DMS153 treated with DMSO at 0.1 percent for 48 hours (cell line): ENCODE measurements around the gene MOBP.
A peak's percentile ranks its signal among the peaks of the same experiment; 100 is the strongest.

Source experiments
- DNase-seq: peaks from one replicate; lab custom pipeline; 2025; ENCODE audit not compliant: unreplicated experiment; lab: John Stamatoyannopoulos, UW

The MOBP gene

DNA sequence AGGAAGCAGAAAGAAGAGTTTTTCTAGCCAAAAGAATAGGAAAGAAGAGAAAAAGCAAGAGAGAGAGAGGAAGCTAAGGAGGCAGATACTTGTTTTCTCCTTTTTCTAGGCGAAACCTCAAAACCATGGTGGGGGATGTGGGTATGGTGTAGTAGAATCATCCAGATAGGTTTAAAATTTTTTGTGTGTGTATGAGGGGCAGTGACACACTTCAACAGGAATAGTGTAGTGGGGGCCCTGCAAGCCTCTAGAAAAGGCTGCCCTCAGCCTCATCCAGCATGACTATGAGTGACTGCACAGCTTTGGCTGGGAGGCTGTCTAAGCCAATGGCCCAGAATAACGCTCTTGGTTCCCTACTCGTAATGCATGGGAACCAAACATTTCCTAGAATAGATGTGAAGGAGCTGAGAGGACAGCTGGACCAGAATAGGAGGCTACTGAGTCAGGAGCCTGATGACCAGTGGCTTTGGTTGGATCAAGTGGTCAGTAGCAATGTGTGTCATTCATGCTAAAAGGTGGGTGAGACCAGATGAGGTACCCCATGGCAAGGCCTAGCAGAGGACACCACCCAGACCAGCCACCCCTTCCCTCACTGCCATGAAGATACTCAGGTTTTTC is 24.4 kb downstream of the MOBP start:
- DNase-seq = no peak

DNA sequence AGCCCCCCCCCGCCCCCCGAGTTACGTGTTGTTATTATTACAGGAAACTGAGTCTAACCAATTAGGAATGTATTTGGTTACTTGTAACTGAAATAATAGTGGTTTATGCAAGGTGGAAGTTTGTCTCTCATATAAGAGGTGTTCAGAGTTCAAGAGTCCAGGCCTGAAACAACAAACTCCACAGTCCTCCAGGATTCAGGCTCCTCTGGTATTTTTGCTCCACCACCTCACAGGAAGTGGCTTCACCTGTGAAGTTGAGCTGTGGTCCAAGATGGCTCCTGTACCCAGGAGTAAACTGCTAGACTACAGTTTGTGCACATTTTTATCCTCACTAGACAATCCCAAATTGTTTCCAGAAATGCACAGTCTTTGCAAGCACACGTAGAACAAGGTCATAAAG is 27.3 kb downstream of the MOBP start:
- no peak for DNase-seq

DNA sequence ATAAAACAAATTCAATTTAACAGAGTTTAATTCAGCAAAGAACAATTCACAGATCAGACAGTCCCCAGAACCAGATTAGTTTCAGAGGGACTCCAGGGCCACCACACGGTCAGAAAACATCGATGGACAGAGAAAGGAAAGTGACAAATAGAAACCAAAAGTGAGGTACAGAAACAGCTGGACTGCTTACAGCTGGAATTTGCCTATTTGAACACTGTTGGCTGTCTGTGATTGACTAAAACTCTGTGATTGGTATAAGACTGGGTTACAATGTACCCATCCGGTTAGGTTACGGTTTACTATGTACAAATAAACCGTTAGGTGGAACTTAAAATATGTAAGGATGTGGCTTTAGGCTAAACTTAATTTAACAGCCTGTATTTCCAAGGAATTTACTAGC is 30.3 kb downstream of the MOBP start:
- DNase-seq = no peak

DNA sequence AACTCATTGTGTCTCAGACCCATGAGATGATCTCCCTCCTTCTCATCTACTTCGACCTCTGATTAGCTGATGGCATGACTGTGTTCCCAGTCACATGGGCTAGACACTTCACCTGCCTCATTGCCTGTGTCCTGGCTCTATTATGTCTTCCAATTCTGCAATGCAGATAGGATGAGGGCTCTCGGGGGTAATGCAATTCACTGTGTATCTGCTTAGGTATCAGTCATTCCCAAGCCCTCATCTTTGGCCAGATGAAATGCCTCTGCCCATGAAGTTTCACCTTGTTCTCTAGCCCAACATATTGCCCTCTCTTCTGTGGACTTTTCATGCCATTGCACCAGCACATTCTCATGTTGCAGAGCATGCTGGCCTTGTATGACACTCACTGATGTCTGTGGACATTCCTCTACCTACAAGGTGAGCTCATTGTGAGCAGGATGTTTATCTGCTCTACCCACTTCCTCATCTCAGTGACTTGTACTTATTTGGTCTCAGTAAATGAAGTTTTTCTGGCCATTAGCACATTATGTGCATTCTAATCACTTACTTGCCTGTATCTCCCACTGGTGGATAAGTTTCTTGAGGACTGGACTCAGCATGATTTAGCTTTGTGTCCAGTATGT is 32.3 kb downstream of the MOBP start:
- no peak for DNase-seq

DNA sequence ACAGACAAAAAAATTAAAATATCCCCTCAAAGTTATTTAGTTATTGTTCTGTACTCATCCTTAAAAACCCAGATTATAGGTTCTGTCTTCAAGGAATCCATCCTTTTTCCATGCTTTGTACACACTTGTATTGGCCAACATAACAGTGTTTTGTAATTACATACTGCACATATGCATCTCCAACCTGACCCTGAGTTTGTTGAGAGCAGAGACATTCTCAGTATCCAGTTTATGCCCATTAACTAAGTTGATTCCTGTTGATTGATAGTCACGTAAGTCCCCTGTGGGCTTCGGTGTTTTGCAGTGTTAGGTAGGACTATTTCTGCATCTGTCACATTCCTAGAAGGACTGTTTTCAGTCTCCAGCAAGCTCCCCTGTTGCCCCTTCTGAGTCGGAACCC is 33.6 kb downstream of the MOBP start:
- DNase-seq = no peak

DNA sequence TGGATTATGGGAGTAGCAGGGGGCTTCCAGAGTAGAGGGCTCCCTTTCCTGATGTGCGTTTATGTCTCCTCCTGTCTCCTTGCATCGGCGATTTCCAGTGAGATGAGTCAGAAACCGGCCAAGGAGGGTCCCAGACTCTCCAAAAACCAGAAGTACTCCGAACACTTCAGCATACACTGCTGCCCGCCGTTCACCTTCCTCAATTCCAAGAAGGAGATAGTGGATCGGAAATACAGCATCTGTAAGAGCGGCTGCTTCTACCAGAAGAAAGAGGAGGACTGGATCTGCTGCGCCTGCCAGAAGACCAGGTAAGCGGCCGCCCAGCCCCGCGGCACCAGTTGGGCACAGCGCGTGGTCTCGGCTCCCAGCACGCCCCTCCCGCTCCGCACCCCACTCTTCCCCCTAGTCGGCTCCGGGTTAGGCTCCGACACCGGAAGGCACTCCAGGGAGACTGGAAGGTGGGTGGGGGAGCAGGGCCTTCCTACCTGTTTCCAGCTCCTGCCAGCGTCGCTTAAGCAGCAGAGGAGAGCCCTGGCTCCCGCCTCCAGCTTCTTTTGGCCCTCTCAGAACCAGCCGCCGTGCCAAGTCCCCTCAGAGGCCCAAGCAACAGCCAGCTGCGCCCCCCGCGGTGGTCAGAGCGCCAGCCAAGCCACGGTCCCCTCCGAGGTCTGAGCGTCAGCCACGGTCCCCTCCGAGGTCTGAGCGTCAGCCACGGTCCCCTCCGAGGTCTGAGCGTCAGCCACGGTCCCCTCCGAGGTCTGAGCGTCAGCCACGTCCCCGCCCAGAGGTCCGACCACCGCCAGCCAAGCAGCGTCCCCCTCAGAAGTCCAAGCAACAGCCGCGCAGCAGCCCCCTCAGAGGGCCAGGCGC is 34.7 kb downstream of the MOBP start:
- no peak for DNase-seq

DNA sequence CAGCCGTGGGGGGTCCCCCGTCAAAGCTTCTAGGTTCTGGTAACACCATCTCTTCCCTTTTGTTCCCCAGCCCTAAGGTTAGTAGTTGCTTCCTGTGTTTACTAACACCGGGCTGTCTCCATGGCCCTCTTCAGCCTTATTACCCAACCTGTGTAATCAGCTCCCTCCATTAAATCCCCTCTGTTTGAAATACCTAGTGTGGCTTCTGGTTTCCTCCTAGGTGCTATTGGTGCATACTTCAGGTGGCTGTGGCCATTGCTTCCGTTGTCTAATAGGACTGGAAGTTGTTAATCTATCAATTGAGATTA is 35.3 kb downstream of the MOBP start:
- DNase-seq = peak; percentile 2

DNA sequence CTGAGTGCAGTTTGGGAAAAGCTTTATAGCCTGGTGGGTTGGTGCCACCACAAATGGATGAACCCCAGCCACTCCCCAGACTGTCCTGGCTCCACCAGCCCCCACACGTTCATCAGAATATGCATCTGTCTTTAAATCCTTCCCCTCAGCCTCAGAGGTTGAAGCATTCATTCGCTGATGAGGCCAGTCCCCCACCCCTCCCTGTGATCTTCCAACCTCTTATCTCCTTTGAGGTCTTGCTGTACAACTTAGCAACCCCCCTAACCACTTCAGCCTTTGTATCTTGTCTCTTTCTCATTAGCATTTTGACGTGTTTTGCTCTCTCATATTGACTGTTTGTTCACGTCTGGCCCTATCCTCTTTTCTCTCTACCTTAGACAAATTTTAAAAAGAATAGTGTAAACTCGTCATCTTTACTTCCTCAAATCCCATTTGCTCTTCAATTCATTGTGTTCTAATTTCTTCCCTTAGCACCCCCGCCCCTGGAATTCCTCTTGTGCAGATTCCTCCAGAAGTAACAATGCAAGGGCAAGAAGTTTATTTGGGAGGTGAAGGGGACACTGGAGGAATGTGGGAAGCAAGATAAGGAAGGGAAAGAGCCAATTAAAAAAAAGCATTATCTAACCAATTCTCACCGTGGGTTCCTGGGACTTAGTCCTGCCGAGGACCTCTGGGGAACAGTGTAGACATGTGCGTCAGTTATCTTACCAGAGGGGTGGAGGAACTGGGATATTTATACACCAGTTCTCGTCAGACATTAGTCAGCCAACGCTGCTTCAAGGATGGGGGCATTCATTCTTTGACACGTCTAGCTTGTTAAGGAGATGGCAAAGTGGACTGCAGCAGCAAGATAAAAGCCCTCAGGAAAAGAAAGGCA is 38.6 kb downstream of the MOBP start:
- DNase-seq = no peak

DNA sequence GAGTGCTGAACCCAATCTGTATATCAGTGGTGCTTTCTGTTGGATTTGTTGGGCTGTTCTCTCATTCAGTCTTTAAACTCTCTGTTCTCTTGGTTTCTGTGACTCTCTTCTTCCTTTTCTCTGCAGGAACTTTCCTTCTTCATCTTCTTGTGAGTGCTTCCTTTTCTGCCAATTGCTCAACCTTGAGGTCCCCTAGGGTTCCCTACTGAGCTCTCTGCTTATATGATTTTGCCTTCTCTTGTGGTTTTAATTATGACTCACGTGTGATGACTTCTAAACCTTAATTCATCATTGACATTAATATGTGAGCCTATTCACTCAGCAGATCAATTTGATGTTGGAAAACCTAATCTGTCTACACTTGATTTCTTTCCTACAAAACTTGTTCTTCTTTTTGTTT is 39.4 kb downstream of the MOBP start:
- DNase-seq = no peak

DNA sequence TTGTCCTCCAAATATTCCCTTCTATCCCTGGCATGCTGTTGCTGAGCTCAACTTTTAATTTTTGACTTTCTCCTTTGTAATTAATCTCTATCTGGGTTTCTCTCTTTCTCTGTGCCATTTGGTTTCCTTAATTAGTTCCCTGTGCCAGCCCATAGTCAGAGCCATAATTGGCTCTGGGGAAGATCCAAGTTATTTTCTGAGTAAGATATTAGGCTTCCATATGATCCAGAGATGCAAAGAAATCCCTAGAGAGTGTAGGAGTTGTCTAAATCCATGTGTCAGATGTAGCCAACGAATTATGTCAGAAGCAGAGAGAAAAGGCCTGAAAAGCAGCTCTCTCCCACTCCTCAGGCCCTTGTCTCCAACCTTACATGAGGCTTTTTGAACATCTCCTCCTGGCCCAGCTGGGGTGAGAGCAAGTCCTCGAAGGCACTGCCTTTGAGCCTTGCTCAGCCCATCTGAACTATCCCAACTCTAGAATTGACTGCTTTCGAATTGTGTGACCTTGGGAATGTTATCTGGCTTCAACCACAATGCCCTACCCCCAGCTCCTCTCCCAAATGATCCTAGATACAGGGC is 46.4 kb downstream of the MOBP start:
- no peak for DNase-seq

DNA sequence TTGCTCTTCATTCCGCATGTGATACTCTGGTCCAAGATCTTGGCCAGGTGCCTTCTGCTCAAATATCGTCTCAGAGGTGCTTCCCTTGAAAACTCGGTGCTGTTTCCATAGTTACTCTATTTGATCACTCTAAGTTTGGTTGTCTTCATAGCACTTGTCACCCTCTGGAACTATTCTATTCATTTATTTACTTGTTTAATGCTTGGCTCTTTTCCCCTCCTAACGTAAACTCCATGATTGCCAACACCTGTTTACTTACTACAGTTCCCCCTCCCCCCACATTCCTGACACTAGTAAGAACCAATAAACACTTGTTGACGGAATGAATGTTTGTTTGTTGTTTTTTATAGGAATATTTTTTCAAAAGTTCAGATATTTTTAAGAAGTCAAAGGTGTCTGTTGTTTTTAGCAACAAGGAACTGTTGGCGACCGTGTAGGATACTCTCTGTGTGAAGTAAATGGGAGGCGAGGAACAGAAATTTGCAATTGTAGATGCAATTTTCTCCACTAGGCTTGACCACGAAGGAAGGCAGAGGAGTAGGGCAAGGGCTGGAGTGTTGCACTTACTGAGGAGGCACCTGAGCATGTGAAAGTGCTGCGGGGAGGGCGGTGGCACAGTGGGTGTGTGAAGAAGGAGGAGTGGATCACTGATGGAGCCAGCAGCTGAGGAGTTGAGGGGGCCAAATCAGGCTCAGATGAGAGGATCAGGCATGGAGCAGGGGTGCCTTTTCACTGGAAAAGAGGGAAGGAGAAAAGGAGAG is 48.4 kb downstream of the MOBP start:
- DNase-seq = no peak

DNA sequence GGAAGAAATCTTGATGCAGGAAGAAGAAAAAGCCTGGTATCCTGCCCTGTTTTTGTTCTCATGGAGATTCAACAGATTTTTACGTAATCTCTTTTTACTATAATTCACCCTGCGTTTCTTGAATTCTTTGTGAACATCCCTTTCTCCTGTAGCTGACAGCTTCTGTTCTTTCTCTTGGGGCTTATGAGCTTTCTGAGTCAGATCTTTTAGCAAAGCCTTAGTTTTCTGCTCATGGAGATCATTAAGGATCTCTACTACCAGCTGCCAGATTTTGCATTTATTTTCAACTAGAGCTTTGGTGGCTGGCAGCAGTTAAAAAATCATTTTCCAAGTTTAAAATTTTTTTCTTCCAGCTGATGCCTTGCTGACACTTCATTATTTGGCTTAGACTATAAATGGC is 51.6 kb downstream of the MOBP start:
- no peak for DNase-seq

DNA sequence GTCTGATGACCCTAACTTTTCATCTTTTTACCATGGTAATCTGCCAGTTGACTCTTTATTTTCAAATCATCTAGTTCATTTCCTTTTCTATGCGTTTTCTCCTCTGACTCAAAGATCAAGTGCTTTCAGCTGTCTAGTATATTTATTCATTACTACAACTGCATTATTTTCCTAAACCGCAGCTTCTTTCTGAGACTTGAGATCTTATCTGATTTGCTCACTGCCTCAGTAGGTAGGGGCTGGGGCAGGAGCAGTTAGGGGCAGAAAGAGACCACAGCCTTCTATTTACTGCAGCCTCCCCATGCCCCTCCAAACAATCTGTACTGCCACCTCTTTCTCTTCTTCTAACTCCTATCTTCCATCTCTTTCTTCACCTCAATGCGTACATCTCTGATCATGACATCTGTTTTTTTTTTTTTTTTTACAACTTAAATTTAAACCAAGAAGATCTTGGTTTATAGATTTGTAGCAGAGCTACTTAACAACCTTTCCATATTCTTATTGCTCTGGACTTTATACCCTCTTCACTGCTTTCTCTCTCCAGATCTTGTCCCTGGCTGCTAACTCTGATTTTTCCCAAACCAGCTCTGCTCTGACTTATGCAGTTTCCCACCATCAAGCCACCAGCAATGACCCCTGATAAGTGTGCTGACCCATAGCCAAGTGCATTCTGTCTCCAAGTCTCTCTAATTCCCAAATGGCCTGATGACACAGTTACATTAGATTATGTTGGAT is 52.2 kb downstream of the MOBP start:
- no peak for DNase-seq

DNA sequence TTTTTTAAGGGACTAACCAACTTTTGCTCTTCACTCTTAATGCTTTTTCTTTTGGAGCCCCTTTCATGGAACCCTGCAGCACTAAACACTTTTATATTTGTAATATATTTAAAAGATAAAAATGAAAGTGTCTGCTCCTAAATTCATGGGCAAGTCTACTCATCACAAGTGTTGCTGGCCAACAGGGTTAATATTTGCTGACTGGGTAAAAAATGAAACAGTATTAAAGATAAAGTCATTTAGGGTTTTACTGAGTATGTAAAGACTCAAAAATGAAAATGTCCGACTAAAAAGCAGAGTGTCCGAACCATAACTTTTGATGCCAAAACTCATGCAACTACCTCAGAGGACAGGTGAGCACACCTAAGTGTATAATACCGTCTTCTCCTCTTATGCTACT is 54.0 kb downstream of the MOBP start:
- DNase-seq = no peak

DNA sequence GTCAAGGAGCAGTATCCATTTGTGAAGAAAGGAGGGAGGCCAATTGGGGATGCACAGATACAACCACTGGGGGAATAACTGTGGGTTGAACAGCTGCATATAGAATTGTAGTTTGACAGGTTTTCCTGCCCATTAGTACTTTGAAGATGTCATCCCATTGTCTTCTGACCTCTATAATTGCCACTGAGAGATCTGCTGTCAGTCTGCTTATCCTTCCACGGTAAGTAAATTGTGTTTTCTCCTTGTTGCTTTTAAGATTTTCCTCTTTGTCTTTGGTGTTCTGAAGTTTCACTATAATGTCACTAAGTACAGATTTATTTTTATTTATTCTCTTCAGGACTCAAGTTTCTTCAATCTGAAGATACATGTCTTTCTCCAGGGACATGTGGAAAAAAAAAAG is 56.6 kb downstream of the MOBP start:
- no peak for DNase-seq

DNA sequence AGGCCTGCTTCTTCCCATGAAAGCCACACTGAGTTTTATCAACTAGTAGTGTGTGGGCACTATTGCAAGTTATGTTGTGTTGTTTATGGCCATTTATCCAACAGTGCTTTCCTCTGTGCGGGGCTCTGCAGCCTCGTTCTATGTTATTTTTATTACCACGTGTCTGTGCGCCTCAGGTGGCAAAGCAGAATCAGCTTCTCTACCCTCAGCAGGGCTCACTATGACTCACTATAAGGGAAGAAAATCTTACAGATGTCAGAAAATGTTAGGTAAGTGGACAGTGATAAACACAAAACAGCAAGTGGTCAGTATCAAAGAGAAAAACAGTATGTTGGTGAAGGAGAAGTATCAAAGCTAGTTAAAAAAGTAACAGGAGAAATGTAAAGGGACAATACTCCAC is 61.4 kb downstream of the MOBP start:
- no peak for DNase-seq

DNA sequence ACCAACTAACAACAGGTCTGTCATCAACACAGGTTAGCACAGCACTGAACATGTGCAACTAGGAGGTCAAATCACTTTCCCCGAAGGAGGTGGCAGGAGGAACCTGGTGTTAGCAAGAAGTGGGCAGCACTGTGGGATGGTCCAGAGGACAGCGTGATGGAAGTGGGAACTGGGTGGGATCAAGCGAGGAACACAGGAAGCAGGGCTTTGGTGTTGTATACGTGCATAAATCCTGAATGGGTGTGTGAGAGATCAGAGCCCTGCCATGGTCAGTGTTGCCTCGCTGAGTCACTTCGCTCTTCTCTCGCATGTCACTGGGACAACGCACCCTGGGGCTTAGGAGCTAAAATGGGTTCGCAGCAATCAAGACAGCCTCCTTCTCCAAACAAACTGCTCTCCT is 62.1 kb downstream of the MOBP start:
- no peak for DNase-seq

DNA sequence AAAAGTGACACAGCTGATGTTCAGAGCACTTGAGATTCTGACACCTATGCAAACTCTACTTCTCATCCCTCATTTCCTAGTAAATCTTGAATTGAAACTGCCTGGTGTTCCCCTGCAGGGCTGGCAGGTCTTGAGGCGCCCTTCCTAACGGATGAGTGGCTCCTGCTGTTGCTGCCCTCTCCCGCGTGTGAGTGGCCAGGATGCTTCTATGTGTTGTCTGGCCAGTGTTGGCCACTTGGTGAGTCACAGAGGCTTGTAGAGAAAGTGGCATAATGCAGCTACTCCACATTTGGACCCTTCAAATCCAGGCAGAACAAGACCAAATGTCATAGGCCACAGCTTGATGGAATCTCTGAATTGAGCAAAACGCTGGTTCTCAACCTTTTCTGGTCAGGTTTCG is 63.6 kb downstream of the MOBP start:
- DNase-seq = no peak

DNA sequence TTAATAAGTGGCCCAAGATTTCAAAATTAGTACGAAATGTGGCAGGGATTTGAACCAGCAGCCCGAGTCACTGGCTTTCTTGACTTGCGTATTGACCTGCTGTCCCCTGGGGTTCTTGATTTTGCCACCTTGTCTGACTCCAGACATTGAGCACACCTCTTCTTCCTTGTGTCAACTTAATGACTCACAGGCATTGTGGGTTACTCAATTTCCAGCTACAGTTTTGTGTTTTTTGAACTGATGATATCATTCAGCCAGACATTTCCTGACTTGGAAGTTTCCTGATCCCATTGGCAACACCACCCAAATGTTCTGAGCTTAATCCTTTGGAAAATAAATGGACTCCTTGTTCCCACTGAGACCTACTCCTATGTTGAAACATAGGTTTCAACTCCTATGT is 64.2 kb downstream of the MOBP start:
- no peak for DNase-seq

DNA sequence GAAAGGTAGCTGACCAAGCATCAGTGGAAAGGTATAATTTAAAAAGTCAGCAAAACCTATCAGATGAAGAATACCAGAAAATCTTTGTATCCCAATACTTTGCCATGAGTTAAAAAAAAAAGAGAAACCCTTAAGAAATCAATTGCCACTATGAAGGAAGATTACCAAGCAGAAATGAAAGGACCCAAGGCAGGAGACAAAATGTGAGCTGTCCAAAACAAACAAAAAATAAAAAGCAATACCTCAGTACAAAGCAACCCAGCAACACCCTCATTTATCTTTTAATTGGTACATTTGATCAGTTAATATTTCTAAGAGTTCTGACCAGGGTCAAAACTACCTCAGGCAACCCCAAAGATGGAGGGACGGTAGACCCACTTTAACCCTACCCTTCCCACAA is 65.3 kb downstream of the MOBP start:
- DNase-seq = no peak
